Trophoblast cell (in vitro differentiated cells and primary cell): ENCODE measurements around the gene ARL17A. TPM values are rescaled to one million over a fixed set of nuclear protein-coding genes. Genes with fewer than 3 reads are reported as not detected.
"Not testable (repeated sequence)": the region's sequence is repeated elsewhere in the genome, so short reads cannot be mapped to it uniquely, and the experiment has no call there.

Experiments used
- DNase-seq, 2 donors: peaks; one replicate each; pipeline ENCODE4 v3.0.0-alpha.2; 2016
- H2AFZ ChIP-seq: 2 replicates; pipeline ENCODE4 v1.6.1; 2013; ENCODE audit warnings: low read length, moderate library complexity, mild to moderate bottlenecking; ENCODE audit not compliant: insufficient read depth, poor library complexity
- H2AK5ac ChIP-seq: 2 replicates; pipeline ENCODE4 v1.6.1; 2013; ENCODE audit warnings: mild to moderate bottlenecking, low read length
- H2BK120ac ChIP-seq: 2 replicates; pipeline ENCODE4 v1.6.1; 2013; ENCODE audit warnings: low read length, mild to moderate bottlenecking, moderate library complexity; ENCODE audit not compliant: insufficient read depth, poor library complexity
- H2BK12ac ChIP-seq: 2 replicates; pipeline ENCODE4 v1.6.1; 2013; ENCODE audit warnings: mild to moderate bottlenecking, low read length, moderate library complexity
- H2BK5ac ChIP-seq: 2 replicates; pipeline ENCODE4 v1.6.1; 2013; ENCODE audit warnings: low read length, low read depth, moderate library complexity, mild to moderate bottlenecking; ENCODE audit not compliant: poor library complexity
- H3K14ac ChIP-seq: 2 replicates; pipeline ENCODE4 v1.6.1; 2013; ENCODE audit warnings: mild to moderate bottlenecking, low read length
- H3K18ac ChIP-seq: 2 replicates; pipeline ENCODE4 v1.6.1; 2013; ENCODE audit warnings: mild to moderate bottlenecking, low read length
- H3K23ac ChIP-seq: 2 replicates; pipeline ENCODE4 v1.6.1; 2013; ENCODE audit warnings: low read length
- H3K27ac ChIP-seq: 2 replicates; pipeline ENCODE4 v1.5.1; 2013; ENCODE audit warnings: low read depth, mild to moderate bottlenecking, inconsistent platforms, low read length, moderate library complexity
- H3K27me3 ChIP-seq: 2 replicates; pipeline ENCODE4 v1.6.1; 2013; ENCODE audit warnings: inconsistent platforms, mild to moderate bottlenecking, low read length, moderate library complexity; ENCODE audit not compliant: insufficient read depth
- H3K36me3 ChIP-seq, 2 experiments: 1 replicate in 1 of 2; 2 replicates in 1 of 2; pipeline ENCODE4 v1.6.1; 2013; ENCODE audit warnings: low read length in 2 of 2, mild to moderate bottlenecking in 2 of 2, moderate library complexity in 1 of 2; ENCODE audit not compliant: insufficient read depth in 2 of 2, control insufficient read depth in 1 of 2
- H3K4ac ChIP-seq: 2 replicates; pipeline ENCODE4 v1.6.1; 2013; ENCODE audit warnings: low read depth, mild to moderate bottlenecking, low read length, moderate library complexity
- H3K4me1 ChIP-seq, 2 experiments: 1 replicate in 1 of 2; 2 replicates in 1 of 2; pipeline ENCODE4 v1.6.1; 2013; ENCODE audit warnings: low read length in 2 of 2, mild to moderate bottlenecking in 2 of 2, moderate library complexity in 1 of 2; ENCODE audit not compliant: insufficient read depth in 2 of 2, control insufficient read depth in 1 of 2
- H3K4me2 ChIP-seq: 2 replicates; pipeline ENCODE4 v1.6.1; 2013; ENCODE audit warnings: inconsistent platforms, mild to moderate bottlenecking, low read length, moderate library complexity
- H3K4me3 ChIP-seq: 2 replicates; pipeline ENCODE4 v1.5.1; 2013; ENCODE audit warnings: mild to moderate bottlenecking, low read depth, low read length, inconsistent platforms
- H3K79me1 ChIP-seq: one replicate; pipeline ENCODE4 v1.6.1; 2013; ENCODE audit warnings: low read length
- H3K79me2 ChIP-seq: 2 replicates; pipeline ENCODE4 v1.6.1; 2013; ENCODE audit warnings: low read length, mild to moderate bottlenecking; ENCODE audit not compliant: control insufficient read depth, insufficient read depth, poor library complexity
- H3K9ac ChIP-seq: 2 replicates; pipeline ENCODE4 v1.6.1; 2013; ENCODE audit warnings: mild to moderate bottlenecking, low read length
- H3K9me3 ChIP-seq: 2 replicates; pipeline ENCODE4 v1.6.1; 2013; ENCODE audit warnings: low read depth, mild to moderate bottlenecking, control low read depth, inconsistent platforms, low read length; ENCODE audit not compliant: insufficient read depth
- H4K12ac ChIP-seq: 2 replicates; pipeline ENCODE4 v1.6.1; 2013; ENCODE audit warnings: low read depth, mild to moderate bottlenecking, low read length, moderate library complexity
- H4K8ac ChIP-seq: 2 replicates; pipeline ENCODE4 v1.6.1; 2013; ENCODE audit warnings: low read depth, mild to moderate bottlenecking, low read length, moderate library complexity
- H4K91ac ChIP-seq: one replicate; pipeline ENCODE4 v1.6.1; 2013; ENCODE audit warnings: low read depth, mild to moderate bottlenecking, low read length, moderate library complexity
- WGBS: extraction: QIAGEN DNeasy Blood & Tissue Kit; methylation state at CpG from one replicate; pipeline ENCODE4 v1.1.7; 2013; ENCODE audit warnings: missing lambda C conversion rate; ENCODE audit not compliant: insufficient read length, insufficient coverage; ENCODE audit errors: extremely low coverage; 5-methylcytosine and 5-hydroxymethylcytosine counted together
- polyA plus RNA-seq: library from polyadenylated mRNA; stranded (reverse); fragments of 200-250 nt; gene quantifications from 2 replicates; pipeline ENCODE4 v1.2.3, GENCODE V29; 2013

The ARL17A gene
- 6.1 and 6.4 TPM in 2 replicates for polyA plus RNA-seq

- H3K4ac ChIP-seq, H3K27me3 ChIP-seq, H3K14ac ChIP-seq, H2AFZ ChIP-seq, H3K23ac ChIP-seq, H3K4me1 ChIP-seq, H3K18ac ChIP-seq, H4K91ac ChIP-seq, H3K79me1 ChIP-seq, H3K9me3 ChIP-seq, H4K8ac ChIP-seq, H2BK5ac ChIP-seq, H3K4me3 ChIP-seq, H3K4me2 ChIP-seq, H4K12ac ChIP-seq, H3K36me3 ChIP-seq, H2BK120ac ChIP-seq, H3K9ac ChIP-seq, H2BK12ac ChIP-seq, H3K79me2 ChIP-seq, H2AK5ac ChIP-seq, DNase-seq, H3K27ac ChIP-seq: not testable (repeated sequence)
- no CpG with 5 or more reads among the region's 65 CpGs for WGBS
These were observed at the start of gene ARL17A for GRCh38 chr17:46579083-46580075. ARL17A (minus strand) TSS chr17:46579691; CDS start chr17:46576322, 3,369 bp downstream.

DNA sequence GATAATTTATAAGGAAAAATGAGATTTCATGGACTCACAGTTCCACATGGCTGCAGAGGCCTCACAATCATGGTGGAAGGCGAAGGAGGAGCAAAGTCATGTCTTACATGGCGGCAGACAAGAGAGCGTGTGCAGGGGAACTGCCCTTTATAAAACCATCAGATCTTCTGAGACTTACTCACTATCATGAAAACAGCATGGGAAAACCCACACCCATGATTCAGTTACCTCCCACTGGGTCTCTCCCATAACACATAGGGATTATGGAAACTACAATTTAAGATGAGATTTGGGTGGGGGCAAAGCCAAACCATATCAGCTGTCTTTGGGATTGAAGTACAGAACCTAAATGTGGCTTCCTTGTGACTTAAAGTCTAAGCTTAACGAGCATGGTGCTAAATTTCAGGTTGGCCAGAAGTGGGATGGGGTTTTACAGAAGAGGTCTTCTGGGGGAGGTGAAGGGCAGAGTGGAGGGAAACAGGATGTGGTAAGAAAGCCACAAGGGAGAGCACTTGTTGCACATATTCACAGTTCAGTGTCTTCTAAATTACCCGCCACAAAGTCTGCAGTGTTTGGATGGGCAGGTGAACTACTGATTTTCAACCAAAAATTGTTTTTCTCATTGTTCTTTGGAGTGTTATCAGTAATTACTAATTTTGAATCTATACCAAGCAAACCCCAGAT is 49.4 kb upstream of the ARL17A start:
- DNase-seq, H3K4me1 ChIP-seq, H3K4ac ChIP-seq, H3K23ac ChIP-seq, H3K36me3 ChIP-seq, H2BK5ac ChIP-seq, H4K8ac ChIP-seq, H2BK12ac ChIP-seq, H3K79me2 ChIP-seq, H2AFZ ChIP-seq, H3K9me3 ChIP-seq, H4K12ac ChIP-seq, H3K14ac ChIP-seq, H3K4me2 ChIP-seq, H2AK5ac ChIP-seq, H3K18ac ChIP-seq, H2BK120ac ChIP-seq, H3K4me3 ChIP-seq, H3K79me1 ChIP-seq, H4K91ac ChIP-seq, H3K27ac ChIP-seq, H3K9ac ChIP-seq, H3K27me3 ChIP-seq: not testable (repeated sequence)
- WGBS: no CpG with 5 or more reads among the region's 5 CpGs

- not testable (repeated sequence) for H3K14ac ChIP-seq, H4K8ac ChIP-seq, H3K4me1 ChIP-seq, H3K4ac ChIP-seq, H3K9ac ChIP-seq, H2AK5ac ChIP-seq, H3K36me3 ChIP-seq, H3K27ac ChIP-seq, H2BK5ac ChIP-seq, H3K23ac ChIP-seq, H2AFZ ChIP-seq, H3K9me3 ChIP-seq, DNase-seq, H2BK120ac ChIP-seq, H3K18ac ChIP-seq, H4K12ac ChIP-seq, H3K4me2 ChIP-seq, H3K79me1 ChIP-seq, H2BK12ac ChIP-seq, H3K79me2 ChIP-seq, H3K27me3 ChIP-seq, H3K4me3 ChIP-seq, H4K91ac ChIP-seq
- WGBS: no CpG with 5 or more reads among the region's 2 CpGs
These were observed 48.0 kb upstream of the ARL17A start for GRCh38 chr17:46627452-46627851.

DNA sequence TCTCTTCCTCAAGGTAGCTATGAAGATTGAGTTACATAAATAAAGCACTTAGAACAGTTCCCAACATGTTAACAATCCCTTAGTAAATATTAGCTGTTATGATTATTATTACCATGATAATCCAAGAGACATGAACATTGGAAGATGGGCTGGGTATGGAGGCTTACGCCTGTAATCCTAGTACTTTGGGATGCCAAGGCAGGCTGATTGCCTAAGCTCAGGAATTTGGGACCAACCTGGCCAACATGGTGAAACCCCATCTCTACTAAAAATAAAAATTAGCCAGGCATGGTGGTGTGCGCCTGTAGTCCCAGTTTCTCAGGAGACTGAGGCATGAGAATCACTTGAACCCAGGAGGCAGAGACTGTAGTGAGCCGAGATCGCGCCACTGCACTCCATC is 45.2 kb upstream of the ARL17A start:
- not testable (repeated sequence) for H3K79me1 ChIP-seq, H3K14ac ChIP-seq
- no CpG with 5 or more reads among the region's 5 CpGs for WGBS

More for the DNA sequence above, 45.2 kb upstream of the ARL17A start:
- H3K4me3 ChIP-seq, H2BK120ac ChIP-seq, H3K4me1 ChIP-seq, H3K79me2 ChIP-seq, H4K8ac ChIP-seq, H3K4ac ChIP-seq, H3K9me3 ChIP-seq, H3K36me3 ChIP-seq, DNase-seq, H2BK5ac ChIP-seq, H4K12ac ChIP-seq, H3K4me2 ChIP-seq, H2AFZ ChIP-seq, H3K27me3 ChIP-seq, H3K9ac ChIP-seq, H3K18ac ChIP-seq, H3K23ac ChIP-seq, H2BK12ac ChIP-seq, H3K27ac ChIP-seq, H4K91ac ChIP-seq, H2AK5ac ChIP-seq: not testable (repeated sequence)
